GM12875 (cell line): Measurements from ENCODE around the gene LRRN4.

ENCODE experiments used
- H3K4me3 ChIP-seq: one replicate; pipeline ENCODE4 v1.5.1; 2011; ENCODE audit warnings: low read depth, low read length, control low read depth
- CTCF ChIP-seq: IDR thresholded peaks from 2 replicates; pipeline ENCODE4 v1.5.1; 2011; ENCODE audit warnings: low read depth, mild to moderate bottlenecking, control low read depth, inconsistent platforms, low read length, moderate library complexity, borderline replicate concordance; ENCODE audit not compliant: insufficient read depth

LRRN4 gene

GRCh38 chr20:6017880-6018279, 36.0 kb downstream of the LRRN4 start:
- no peak overlapping the region for H3K4me3 ChIP-seq
- no peak for TF ChIP-seq CTCF

GRCh38 chr20:6017467-6017866, 36.4 kb downstream of the LRRN4 start:
- TF ChIP-seq CTCF: no peak
- H3K4me3 ChIP-seq: no peak overlapping the region

GRCh38 chr20:6014957-6015356, 38.9 kb downstream of the LRRN4 start:
- H3K4me3 ChIP-seq: no peak overlapping the region
- TF ChIP-seq CTCF: no peak

- TF ChIP-seq CTCF: no peak
- H3K4me3 ChIP-seq: no peak overlapping the region
Observed at GRCh38 chr20:6014017-6014416, 39.8 kb downstream of the LRRN4 start.

- H3K4me3 ChIP-seq: no peak overlapping the region
- TF ChIP-seq CTCF: no peak
Observed at GRCh38 chr20:6012179-6012578, 41.7 kb downstream of the LRRN4 start.

GRCh38 chr20:6008254-6008653, 45.6 kb downstream of the LRRN4 start:
- no peak for TF ChIP-seq CTCF
- no peak overlapping the region for H3K4me3 ChIP-seq

GRCh38 chr20:6007529-6008103, 46.2 kb downstream of the LRRN4 start:
- no peak for TF ChIP-seq CTCF
- H3K4me3 ChIP-seq: no peak overlapping the region
